Panc1 (cell line): ENCODE results near the gene CCDC192.

Experiments
- POLR2AphosphoS5 ChIP-seq: IDR thresholded peaks from 2 replicates; pipeline ENCODE4 v1.6.1; 2012; ENCODE audit warnings: mild to moderate bottlenecking, low read depth, low read length, moderate library complexity
- TF ChIP-seq, protein P1 (sequence below): fragments of 450-650 bp; IDR thresholded peaks from 2 replicates; pipeline ENCODE4 v1.5.1; 2017; ENCODE audit warnings: mild to moderate bottlenecking

DNA sequence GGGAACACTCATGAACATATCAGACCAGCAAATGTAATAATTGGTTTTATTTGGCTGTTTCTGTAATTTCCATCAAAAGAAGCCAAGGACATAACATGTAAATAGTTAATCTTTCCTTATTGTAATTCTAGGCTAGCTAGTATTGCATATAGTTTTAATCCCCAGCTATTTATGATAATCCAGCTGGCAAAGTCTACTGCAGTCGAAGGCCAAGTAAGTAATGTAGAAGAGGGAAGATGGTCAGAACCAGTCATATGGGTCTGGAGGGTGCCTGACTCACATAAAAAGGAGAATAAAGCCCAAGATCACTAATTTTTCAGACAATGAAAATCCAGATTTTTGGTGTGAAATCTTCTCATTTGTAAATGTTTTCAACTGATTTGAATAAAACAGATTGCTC, 106.3 kb downstream of the CCDC192 start:
- TF ChIP-seq, protein P1, sequence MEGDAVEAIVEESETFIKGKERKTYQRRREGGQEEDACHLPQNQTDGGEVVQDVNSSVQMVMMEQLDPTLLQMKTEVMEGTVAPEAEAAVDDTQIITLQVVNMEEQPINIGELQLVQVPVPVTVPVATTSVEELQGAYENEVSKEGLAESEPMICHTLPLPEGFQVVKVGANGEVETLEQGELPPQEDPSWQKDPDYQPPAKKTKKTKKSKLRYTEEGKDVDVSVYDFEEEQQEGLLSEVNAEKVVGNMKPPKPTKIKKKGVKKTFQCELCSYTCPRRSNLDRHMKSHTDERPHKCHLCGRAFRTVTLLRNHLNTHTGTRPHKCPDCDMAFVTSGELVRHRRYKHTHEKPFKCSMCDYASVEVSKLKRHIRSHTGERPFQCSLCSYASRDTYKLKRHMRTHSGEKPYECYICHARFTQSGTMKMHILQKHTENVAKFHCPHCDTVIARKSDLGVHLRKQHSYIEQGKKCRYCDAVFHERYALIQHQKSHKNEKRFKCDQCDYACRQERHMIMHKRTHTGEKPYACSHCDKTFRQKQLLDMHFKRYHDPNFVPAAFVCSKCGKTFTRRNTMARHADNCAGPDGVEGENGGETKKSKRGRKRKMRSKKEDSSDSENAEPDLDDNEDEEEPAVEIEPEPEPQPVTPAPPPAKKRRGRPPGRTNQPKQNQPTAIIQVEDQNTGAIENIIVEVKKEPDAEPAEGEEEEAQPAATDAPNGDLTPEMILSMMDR: no peak
- TF ChIP-seq POLR2AphosphoS5: no peak
